GM23338 (cell line): ENCODE measurements around the gene IL36RN.

Source experiments
- CTCF ChIP-seq, 2 experiments: fragments of 200-600 bp in 1 of 2; sonication (generic) in 1 of 2; conservative IDR thresholded peaks; 2 replicates each; pipeline versions ENCODE4 v1.5.1 to v1.6.1; 2016 to 2017; ENCODE audit warnings: antibody characterized with exemption in 2 of 2, low read depth in 2 of 2, mild to moderate bottlenecking in 2 of 2, moderate library complexity in 1 of 2
- ETS1 ChIP-seq: IDR thresholded peaks from 2 replicates; pipeline ENCODE4 v1.6.1; 2016; ENCODE audit warnings: antibody characterized with exemption
- EZH2 ChIP-seq: fragments of 200-600 bp; sonication (generic); IDR thresholded peaks from one replicate; pipeline ENCODE4 v1.8.0; 2017; ENCODE audit warnings: antibody characterized with exemption, mild to moderate bottlenecking, low read depth; ENCODE audit not compliant: unreplicated experiment
- EZH2phosphoT487 ChIP-seq: fragments of 200-600 bp; sonication (generic); IDR thresholded peaks from one replicate; pipeline ENCODE4 v1.8.1; 2018; ENCODE audit warnings: antibody characterized with exemption; ENCODE audit not compliant: unreplicated experiment
- JUNB ChIP-seq: IDR thresholded peaks from one replicate; pipeline ENCODE4 v1.6.1; 2016; ENCODE audit warnings: antibody characterized with exemption; ENCODE audit not compliant: unreplicated experiment
- POLR2AphosphoS5 ChIP-seq: IDR thresholded peaks from 2 replicates; pipeline ENCODE4 v1.6.1; 2016; ENCODE audit warnings: antibody characterized with exemption, low read depth

GRCh38 chr2:113025737-113026136 lies 33.3 kb upstream of the IL36RN start:
- TF ChIP-seq CTCF (conservative IDR thresholded peaks at IDR 0.05; ENCODE audit: low read depth in 2 of 2) (no peak), EZH2 (no peak), ETS1 (no peak), JUNB (no peak), POLR2AphosphoS5 (no peak), EZH2phosphoT487 (no peak)
